ENCODE results near the gene ASTL. TPM values are rescaled to one million over a fixed set of nuclear protein-coding genes. Genes with fewer than 3 reads are reported as not detected.
A peak's percentile ranks its signal among the peaks of the same experiment; 100 is the strongest.
"Not testable (repeated sequence)": the region's sequence is repeated elsewhere in the genome, so short reads cannot be mapped to it uniquely, and the experiment has no call there.

Gene ASTL
- total and polyA plus RNA-seq, 2 of the 13 experiments (the other 11 are each of a cell fraction or from before 2014, with no cell fraction given) = not detected

DNA sequence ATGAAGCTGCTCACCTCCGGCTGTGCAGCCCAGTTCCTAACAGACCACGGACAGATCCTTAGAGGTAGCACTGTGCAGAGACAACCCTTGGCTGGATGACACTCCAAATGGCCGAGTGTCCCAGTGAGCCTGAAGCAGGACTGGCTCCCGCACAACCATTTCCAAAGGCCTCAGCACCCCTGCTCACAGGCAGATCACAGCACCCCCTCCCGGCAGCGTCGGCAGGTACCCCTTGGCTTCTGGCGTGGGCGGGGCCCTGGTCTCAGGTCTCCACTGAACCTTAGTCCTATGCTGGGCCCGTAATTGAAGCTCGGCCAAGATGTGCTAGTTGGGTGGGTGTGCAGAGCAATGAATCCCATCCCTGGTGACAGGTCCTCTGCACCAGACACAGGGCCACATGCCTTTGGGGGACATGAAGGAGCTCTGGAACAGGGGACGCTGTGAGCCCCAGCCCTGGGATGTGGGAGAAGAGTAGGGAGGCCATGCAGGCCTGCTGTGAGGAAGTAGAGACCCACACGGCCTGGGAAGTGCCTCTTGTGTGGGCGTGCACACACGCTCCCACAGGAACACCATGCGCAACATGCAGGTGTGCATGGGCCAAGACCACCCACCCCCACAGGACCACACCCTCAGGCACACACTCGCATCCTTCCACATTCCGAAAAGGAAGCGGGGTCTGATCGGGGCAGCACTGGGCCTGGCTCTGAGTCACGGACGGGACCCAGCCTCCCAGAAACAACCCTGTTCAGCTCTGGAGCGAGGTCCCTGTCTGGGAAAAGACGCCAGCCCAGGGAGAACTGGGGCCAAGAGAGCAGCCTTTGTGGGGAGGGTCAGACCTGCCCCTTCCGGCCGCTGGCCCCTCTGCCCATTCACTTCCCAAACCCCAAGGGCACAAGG is 4.2 kb upstream of the ASTL start (continued):
- TF ChIP-seq, protein P1, sequence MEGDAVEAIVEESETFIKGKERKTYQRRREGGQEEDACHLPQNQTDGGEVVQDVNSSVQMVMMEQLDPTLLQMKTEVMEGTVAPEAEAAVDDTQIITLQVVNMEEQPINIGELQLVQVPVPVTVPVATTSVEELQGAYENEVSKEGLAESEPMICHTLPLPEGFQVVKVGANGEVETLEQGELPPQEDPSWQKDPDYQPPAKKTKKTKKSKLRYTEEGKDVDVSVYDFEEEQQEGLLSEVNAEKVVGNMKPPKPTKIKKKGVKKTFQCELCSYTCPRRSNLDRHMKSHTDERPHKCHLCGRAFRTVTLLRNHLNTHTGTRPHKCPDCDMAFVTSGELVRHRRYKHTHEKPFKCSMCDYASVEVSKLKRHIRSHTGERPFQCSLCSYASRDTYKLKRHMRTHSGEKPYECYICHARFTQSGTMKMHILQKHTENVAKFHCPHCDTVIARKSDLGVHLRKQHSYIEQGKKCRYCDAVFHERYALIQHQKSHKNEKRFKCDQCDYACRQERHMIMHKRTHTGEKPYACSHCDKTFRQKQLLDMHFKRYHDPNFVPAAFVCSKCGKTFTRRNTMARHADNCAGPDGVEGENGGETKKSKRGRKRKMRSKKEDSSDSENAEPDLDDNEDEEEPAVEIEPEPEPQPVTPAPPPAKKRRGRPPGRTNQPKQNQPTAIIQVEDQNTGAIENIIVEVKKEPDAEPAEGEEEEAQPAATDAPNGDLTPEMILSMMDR (CRISPR knock-in tag; IDR thresholded peaks at IDR 0.05) = peak; percentile 63
- 0 out of 2 replicates have a peak, but pooled peaks have one; percentile 32 for TF ChIP-seq ZNF274 (CRISPR knock-in tag; IDR thresholded peaks at IDR 0.05)

DNA sequence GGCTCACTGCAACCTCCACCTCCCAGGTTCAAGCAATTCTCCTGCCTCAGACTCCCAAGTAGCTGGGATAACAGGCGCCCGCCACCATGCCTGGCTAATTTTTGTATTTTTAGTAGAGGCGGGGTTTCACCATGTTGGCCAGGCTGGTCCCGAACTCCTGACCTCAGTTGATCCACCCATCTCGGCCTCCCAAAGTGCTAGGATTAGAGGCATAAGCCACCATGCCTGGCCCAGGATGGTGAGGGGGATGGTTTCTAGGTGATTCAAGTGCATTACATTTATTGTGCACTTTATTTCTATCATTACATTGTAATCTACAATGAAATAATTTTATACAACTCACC is 3.3 kb upstream of the ASTL start:
- H3K27ac ChIP-seq (ENCODE audit: extremely low read length, insufficient read depth, low read length); H3K79me2 ChIP-seq (ENCODE audit: insufficient read depth, low read length); DNase-seq (ENCODE audit: low spot score); BruUV-seq (replicated peaks); H3K9me3 ChIP-seq (ENCODE audit: low read length); H4K20me1 ChIP-seq (ENCODE audit: insufficient read depth, low read length); H3K4me3 ChIP-seq (replicated peaks in 1 of 3; ENCODE audit: insufficient read depth in 1 of 3, low read depth in 2 of 3, low read length in 3 of 3); H3K4me2 ChIP-seq (ENCODE audit: low read depth, low read length); H3K9ac ChIP-seq (ENCODE audit: insufficient read depth, low read depth, low read length); POLR2A ChIA-PET; H3K4me1 ChIP-seq (ENCODE audit: insufficient read depth, low read length); H3K36me3 ChIP-seq (replicated peaks in 1 of 2; ENCODE audit: control insufficient read depth in 1 of 2, insufficient read depth in 2 of 2, low read length in 2 of 2); FAIRE-seq; H2AFZ ChIP-seq (ENCODE audit: low read length); intact Hi-C loops (cut with micrococcal nuclease; ENCODE audit: unreplicated experiment); ATAC-seq: not testable (repeated sequence)
- WGBS (ENCODE audit: low lambda C conversion rate) = 80% methylated on average over 5 of the region's 5 CpGs
- H3K27me3 ChIP-seq (ENCODE audit: control insufficient read depth in 1 of 2, insufficient read depth in 2 of 2, low read length in 2 of 2) = peaks cover 7 to 48% of the 10 kb centered on the region in 2 experiments; a peak in 4 of 5 replicates
- CTCF ChIA-PET (ENCODE audit: low intra/inter-chr PET ratio, low total read pairs) = interaction anchor here (1.4 kb wide), 1 partner anchor 32 kb away, joined by 4 read pairs; no protein-coding TSS in a partner anchor
- in situ Hi-C loops (cut with HindIII; ENCODE audit: extremely low pct_ligation_motif_present, low pct_unique_long_range_greater_than_20kb) = loop anchor here (5.0 to 25.0 kb wide), 2 partner anchors 121 to 371 kb away; partner anchors contain the start of gene NEURL3
